GM21423 (cell line): ENCODE measurements around the gene ZIC4.

Experiments used
- ATAC-seq: cut with Tn5 transposase; IDR thresholded peaks from one replicate; pipeline ENCODE4 v1.9.1; 2021; ENCODE audit warnings: mild to moderate bottlenecking, moderate library complexity; ENCODE audit not compliant: unreplicated experiment

ZIC4 gene

GRCh38 chr3:147356145-147356908 is 50.0 kb downstream of the ZIC4 start:
- no peak for ATAC-seq

DNA sequence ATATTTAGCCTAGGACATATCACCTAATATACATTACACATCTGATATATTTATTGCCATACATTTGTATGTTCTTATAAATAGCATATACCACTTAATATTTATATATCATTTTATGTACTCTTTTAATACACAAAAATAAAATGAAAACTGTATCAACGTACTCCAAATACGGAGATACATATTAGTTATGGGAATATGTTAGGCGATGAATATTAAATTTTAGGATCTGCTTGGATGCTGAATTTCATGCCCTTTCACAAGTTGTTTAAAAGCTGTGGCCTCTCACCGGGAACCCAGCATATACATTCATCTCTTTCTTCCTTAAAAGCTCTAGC is 50.6 kb downstream of the ZIC4 start:
- no peak for ATAC-seq

DNA sequence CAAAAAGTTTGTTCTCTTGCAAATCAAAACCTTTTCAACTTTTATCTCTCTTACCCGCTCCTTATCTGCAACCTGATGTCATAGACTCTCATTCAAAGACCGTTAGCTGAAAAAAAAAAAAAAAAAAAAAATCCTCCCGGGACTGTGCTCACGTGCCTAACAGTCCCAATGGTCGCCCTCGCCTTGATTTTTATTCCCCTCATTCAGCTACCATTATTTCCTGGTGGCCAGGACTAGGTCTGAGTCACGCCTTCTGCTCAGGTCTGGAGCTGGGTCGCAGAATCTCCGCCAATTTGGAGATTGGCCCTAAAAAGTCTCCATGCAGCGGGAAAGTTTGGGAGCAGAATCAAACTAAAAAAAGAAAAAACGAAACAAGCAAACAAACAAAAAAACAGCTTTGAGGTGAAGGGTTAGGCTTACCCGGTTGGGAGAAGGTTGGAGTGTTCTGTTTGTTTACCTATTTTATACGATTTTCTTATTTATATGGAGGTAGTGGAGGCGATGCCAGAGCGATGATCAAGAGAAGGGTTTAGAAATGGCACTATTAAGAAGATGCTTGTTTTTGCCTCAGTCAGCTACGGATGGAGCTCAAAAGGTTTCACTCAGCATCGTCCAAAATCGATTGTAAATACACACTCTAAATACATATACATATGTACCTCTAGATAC is 51.1 kb downstream of the ZIC4 start:
- no peak for ATAC-seq

GRCh38 chr3:147354623-147355022 is 51.7 kb downstream of the ZIC4 start:
- no peak for ATAC-seq

- no peak for ATAC-seq
Observed at GRCh38 chr3:147351301-147351700, 55.0 kb downstream of the ZIC4 start.

DNA sequence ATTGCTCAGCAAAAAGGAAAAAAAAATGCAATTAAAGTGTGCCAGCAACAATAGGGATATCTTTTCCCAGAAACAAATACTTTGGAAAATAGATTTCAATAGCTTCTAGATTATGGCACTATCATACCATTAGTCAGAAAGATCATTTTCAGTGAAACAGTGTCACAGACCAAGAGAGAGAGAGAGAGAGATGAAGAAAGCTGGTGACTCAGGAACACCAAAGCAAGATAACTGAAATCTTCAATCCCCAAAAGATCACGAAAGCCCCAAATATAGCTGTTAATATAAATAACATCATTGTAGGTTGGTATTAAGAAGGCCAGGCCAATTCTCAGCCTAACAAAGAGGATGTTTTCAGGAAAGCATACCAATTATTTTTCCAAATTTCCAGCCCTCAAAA is 57.4 kb downstream of the ZIC4 start:
- no peak for ATAC-seq

GRCh38 chr3:147343926-147344325 is 62.4 kb downstream of the ZIC4 start:
- ATAC-seq: no peak

DNA sequence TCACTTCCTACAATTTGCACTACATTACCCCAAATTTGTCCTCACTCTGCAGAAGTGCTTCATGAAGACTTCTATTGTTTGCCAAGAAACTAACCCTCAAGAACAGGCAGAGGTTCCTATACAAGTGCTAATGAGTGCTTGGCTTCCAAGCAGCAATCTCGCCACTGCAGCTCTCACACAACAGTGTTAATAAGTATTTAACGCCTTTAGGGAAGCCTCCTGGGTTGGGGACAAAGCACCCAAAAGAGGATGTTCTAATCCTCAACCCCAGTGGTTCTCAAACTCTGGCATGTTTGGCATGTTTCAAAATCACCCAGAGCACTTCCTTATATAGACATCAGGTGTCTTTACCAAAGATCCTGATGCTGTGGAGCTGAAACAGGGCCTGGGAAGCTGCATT is 64.6 kb downstream of the ZIC4 start:
- ATAC-seq: no peak

DNA sequence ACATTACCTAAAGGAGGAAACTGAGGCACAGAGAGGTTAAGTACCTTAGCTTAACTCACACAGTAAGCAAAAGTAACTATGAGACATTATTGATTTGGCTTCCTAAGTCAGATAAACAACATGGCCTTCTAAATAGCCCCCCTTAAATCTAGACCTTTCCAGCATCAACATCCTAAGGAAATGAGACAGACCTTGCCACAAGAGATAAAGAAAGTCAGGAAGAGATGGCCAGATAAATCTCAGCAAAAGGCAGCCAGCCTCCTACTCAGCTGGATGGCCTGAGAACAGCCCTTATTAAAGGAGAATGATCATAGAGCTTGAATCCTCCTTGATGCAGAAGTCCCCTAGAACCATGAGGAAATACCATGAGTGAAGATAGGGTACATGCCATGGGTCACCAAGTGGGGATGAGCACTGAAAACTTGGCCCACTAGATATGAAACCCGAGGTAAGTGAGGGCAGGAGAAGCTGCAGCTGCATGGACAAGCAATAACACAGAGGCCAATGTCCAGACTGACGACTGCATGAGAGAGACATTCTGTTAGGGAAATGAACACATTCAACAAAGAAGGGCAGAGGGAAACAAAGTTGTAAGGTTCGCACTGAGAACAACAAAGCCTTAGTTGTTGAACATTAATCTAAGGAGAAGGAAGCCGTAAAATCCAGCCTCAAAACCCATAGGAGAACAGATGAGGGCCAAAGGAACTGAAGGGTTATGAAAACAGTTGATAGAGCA is 69.6 kb downstream of the ZIC4 start:
- ATAC-seq: no peak
